OCI-M2 (cell line): Measurements from ENCODE around the gene CNOT4.
"Not testable (repeated sequence)": the region's sequence is repeated elsewhere in the genome, so short reads cannot be mapped to it uniquely, and the experiment has no call there.

ENCODE experiments used
- DNase-seq: peaks from one replicate; lab custom pipeline; 2025; ENCODE audit not compliant: unreplicated experiment; lab: John Stamatoyannopoulos, UW

The CNOT4 gene

DNA sequence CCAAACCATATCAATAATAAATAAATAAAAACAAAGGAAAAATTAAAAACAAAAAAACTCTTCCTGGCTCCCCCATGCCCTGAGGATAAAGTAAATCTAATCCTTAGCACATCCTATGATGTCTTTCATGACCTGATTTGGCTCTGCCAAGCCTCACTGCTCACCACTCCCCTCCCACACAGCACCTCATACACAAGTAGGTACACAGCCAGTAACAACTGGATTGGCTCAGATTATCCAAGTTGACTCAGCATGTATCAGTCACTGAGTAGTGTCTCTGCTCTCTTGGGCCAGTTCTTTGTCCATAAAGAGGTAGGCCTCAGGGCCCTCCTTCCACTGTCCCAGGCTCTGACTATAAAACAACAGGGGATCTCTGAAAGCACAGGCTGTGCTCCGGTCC, 176.7 kb downstream of the CNOT4 start:
- no peak for DNase-seq

DNA sequence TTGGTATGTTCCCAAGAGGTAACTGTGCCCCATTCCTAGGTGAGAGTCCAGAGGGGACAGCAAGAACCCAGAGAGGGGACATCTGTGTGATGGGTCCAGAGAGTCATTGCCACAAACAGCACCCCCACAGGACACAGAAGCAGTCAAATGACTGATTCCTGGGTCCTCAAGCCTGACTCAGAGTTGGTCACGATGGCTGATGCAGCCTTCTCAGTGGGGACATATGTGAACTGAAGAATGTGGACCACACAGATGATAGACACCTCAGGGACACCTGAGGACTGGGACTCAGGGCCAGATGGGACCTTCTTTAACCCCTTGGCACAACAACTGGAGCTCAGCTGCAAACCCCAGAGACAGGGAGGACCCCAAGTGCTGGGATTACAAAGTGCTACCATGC, 179.8 kb downstream of the CNOT4 start:
- no peak for DNase-seq

- no peak for DNase-seq
Observed at GRCh38 chr7:135328526-135328925, 181.4 kb downstream of the CNOT4 start.

DNA sequence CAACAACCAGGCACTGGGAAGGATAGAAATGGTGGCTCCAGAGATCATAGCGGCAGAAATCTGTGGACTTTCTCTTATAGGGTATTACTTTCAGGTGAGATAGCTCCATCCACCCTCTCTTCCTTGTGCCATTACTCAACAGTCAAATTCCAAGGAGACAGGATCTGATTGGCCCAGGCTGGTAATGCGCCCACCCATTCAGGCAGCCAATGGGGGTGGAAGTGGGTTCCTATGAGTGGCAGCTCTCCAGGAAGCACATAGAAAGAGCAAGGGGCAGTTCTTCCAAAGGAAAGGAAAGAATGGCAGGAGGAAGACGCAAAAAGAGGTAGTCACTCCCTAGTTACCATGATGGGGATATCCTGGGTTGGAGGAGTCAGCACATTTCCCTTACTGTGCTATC, 181.8 kb downstream of the CNOT4 start:
- DNase-seq: no peak

DNA sequence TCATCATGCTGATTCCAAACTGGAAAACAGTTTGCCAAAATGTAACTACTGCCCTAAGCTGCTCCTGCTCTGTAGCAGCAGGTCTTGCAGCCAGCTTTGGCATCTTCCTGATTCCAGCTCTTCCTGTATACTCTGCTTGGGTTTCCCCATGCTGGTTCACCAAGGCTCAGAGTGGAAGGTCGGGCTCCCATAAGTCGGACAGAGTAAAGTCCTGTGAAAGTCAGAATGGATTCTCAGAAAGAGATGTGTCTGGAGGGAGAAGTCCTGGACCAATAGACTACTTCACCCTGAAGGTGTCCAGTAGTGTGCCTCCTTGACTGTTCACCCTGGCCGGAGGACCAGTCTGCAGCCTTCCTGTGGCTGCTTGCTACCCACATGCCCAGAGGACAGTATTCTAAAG, 182.4 kb downstream of the CNOT4 start:
- DNase-seq: no peak

GRCh38 chr7:135326636-135327280, 183.1 kb downstream of the CNOT4 start:
- DNase-seq: no peak

DNA sequence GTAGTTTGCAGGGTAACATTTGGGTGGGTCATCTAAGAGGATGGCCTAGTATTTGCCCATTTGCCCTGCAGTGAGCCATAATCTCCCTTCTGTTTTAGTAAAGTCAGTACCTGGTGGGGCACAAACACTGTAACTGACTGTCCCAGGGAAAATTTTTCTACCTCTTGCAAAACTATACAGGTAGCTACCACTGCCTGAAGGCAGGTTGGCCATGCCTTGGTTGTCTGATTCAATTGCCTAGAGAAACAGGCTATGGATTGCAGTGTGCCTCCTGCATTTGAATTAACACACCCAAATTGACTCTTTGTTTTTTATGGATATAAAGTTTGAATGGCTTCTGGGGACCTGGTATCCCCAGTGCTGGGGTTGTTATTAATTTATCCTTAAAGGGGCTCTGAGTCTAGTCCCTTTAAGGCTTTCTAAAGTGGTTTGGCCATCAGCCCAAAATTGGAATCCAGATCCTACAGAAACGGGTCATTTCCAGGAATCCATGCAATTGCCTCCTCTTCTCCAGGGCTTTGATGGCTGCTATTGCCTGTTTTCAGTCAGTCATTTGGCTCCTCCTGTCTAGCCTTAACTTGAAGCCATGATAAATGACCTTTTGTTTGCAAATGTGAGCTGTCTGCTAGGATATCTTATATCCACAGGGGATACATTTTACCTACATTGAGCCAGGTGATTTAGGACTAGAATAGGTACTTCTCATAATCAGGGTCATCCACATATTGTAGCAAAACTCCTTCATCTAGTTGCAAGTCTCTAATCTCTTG, 187.1 kb downstream of the CNOT4 start:
- no peak for DNase-seq

GRCh38 chr7:135321556-135321955, 188.3 kb downstream of the CNOT4 start:
- no peak for DNase-seq

DNA sequence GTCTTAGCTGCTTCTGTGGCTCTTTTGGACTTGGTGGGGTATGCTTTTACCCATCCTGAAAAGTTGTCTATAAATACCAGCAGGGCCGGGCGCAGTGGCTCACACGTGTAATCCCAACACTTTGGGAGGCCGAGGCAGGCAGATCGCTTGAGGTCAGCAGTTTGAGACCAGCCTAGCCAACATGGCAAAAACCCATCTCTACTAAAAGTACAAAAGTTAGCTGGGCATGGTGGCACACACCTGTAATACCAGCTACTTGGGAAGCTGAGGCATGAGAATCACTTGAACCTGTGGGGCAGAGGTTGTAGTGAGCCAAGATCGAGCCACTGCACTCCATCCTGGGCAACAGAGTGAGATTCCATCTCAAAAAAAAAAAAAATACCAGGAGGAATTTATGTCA, 188.9 kb downstream of the CNOT4 start:
- DNase-seq: not testable (repeated sequence)

GRCh38 chr7:135320268-135320667, 189.6 kb downstream of the CNOT4 start:
- DNase-seq: no peak

GRCh38 chr7:135317676-135318325, 192.1 kb downstream of the CNOT4 start:
- DNase-seq: no peak

GRCh38 chr7:135316648-135317313, 193.1 kb downstream of the CNOT4 start:
- no peak for DNase-seq

GRCh38 chr7:135313971-135314370, 195.9 kb downstream of the CNOT4 start:
- no peak for DNase-seq
